Measurements from ENCODE around the gene EMID1.
"Not testable (repeated sequence)": the region's sequence is repeated elsewhere in the genome, so short reads cannot be mapped to it uniquely, and the experiment has no call there.

Gene EMID1

GRCh38 chr22:29211466-29211865 is 5.8 kb downstream of the EMID1 start:
- no peak for DNase-seq

DNA sequence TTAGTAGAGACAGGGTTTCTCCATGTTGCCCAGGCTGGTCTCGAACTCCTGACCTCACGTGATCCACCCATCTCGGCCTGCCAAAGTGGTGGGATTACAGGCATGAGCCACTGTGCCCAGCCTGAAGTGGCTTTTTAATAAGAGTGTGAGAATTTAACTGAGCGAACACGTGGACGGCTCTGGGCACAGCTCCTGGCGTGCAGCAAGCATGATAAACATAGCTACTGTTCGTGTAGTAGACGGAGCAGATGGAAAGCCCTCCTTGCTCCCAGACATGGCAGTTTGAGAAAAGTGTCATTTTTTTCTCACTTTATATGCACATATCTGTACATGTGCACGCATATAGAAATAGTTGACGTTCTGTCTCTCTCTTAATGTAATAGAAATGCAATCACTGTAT is 7.0 kb downstream of the EMID1 start:
- DNase-seq: no peak

- no peak for DNase-seq
These were observed 7.8 kb downstream of the EMID1 start for GRCh38 chr22:29213493-29213892.

- no peak for DNase-seq
These were observed 8.5 kb downstream of the EMID1 start for GRCh38 chr22:29214232-29214631.

- peak; percentile 4 for DNase-seq
These were observed 9.5 kb downstream of the EMID1 start for GRCh38 chr22:29215012-29215860.

GRCh38 chr22:29216011-29216872 is 10.5 kb downstream of the EMID1 start:
- DNase-seq: peak; percentile 8

- DNase-seq: peak; percentile 15
These were observed 11.4 kb downstream of the EMID1 start for GRCh38 chr22:29216873-29217666.

DNA sequence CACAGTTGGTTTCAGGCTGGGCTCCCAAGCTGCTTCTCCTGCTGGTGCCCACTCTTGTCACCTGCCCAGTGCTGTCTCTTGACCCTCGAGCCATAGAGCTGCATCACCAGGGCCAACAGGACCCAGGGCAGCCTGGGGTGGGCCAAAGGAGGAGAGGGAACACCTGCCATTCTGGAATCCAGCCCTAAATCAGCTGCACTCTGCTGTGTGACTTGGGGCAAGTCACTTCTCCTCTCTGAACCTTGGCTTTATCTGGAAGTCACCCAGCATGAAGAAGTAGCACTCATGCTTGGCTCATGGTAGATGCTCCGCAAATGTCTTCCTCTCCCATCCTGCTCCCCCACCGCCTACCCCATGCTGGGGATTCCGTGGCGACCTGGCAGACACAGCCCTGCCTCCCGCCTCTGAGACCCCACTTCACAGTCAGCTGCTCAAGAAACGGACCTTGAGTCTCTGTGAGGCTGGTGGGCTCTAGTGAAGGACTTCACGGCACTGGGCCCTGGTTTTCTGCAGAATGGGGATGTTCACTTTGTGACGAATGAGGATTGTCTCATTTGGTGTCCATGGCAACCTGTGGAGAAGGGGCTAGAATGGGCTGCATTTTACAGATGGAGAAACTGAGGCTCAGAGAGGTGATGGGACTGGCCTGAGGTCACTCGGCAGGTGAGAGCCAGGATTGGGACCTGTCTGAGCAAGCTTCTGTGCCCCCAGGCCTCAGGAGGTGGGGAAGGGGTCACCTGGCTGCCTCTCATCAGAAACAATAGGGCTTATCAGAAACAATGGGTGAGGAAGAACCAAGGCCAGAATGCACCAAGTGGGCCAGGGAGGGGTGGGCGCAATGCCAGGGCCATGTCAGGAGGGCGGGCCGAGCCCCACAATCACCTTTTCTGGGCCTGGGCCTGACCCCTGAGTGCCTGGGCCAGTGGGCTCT is 12.4 kb downstream of the EMID1 start:
- DNase-seq: peak; percentile 11

GRCh38 chr22:29218758-29219408 is 13.2 kb downstream of the EMID1 start:
- peak; percentile 10 for DNase-seq

DNA sequence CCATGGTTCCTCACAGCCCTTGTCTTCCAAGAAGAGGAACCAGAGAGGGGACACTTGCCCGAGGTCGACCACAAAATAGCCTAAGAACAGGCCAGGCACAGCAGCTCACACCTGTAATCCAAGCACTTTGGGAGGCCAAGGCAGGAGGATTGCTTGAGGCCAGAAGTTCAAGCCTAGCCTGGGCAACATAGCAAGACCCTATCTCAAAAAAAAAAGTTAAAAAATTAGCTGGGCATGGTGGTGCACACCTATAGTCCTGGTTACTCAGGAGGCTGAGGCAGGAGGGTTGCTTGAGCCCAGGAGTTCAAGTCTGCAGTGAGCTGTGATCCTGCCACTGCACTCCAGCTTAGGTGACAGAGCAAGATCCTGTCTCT is 13.7 kb downstream of the EMID1 start:
- not testable (repeated sequence) for DNase-seq

GRCh38 chr22:29219881-29220670 is 14.4 kb downstream of the EMID1 start:
- peak; percentile 4 for DNase-seq

GRCh38 chr22:29224121-29224858 is 18.6 kb downstream of the EMID1 start:
- DNase-seq: peak; percentile 4

DNA sequence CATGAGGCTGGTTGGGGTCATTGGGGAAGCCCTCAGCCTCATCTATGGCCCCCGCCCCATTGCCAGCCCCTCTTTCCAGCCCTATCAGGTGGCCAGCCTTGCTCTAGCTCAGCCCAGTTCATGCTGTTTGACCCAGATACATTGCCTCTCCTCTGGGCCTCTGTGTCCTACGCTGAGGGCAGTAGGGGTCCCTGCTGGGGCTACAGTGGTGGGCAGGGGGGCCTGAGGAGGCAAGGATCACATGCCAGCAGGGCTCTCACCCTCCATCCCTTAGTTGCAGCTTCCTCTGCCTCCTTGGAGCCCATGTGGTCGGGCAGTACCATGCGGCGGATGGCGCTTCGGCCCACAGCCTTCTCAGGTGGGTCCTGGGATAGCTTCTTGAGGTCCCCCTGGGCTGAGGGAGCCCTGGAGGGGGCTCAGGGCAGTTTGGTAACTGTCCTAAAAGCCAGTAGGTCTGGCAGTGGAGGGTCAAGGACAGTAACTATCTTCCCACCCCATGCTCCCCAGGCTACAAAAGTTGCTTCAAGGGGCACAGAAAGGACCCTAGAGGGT is 19.2 kb downstream of the EMID1 start:
- DNase-seq: no peak

DNA sequence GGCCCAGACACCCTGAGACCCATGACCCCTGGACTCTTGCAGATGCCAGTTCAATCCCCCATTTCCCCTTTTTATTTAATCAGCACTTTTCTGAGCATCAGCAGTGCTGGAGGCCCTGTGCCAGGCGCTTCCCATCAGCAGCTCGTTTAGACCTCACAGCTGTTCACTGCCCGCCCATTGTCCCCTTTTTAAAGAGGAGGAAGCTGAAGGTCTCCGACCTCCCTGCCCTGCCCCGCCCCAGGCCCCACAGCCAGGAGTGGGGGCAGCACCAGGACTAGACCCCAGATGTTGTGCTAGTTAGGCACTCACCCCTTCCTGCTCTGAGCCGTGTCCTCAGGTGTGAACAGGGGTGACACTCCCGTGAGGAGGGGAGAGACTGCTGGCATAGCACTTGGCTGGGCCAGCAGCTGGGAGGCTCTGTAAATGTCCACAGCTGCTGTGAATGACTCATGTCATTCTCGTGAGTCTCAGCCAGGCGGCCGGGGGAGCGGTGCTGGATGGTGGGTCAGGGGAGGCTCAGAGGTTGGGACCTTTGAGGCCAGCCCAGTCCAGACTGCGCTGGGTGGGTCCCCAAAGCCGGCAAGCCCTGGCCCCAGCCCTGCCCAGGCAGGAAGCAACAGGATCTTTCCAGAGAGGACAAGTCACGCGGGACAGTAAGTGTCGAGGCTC is 19.9 kb downstream of the EMID1 start:
- DNase-seq: peak; percentile 21

DNA sequence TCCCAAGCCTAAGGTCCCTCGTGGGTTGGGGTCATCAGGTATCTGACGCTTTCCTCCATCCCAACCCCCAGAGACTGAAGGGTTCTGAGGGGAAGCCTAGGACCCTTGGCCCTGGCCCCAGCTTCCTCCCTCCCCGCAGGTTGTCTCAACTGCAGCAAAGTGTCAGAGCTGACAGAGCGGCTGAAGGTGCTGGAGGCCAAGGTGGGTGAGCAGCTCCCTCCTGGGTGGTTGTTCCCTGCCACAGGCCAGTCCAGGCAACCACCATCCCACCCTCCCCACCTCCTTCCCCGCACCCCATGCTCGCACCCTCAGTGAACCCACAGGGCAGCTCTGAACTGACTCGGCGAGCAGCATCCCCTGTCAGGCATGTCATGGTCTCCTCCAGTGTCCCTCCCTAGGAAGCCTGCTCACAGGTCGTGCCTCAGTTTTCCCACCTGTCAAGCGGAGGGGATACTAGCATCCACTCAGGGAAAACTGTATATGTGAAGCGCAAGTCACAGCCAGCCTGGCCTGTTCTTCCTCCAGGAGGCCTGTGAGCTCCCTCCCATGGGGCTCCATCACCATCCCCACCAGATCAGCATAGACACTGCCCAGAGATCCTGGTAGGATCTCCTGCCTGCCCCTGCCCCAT is 20.8 kb downstream of the EMID1 start:
- DNase-seq: no peak

- DNase-seq: no peak
These were observed 25.5 kb downstream of the EMID1 start for GRCh38 chr22:29230972-29231875.

Data from 8988T (cell line).